ENCODE measurements around the gene FAM184B. TPM values are rescaled to one million over a fixed set of nuclear protein-coding genes. Genes with fewer than 3 reads are reported as not detected.

The FAM184B gene
- polyA plus RNA-seq, 2 of the 4 experiments (the other 2 are of a cell fraction): not detected

DNA sequence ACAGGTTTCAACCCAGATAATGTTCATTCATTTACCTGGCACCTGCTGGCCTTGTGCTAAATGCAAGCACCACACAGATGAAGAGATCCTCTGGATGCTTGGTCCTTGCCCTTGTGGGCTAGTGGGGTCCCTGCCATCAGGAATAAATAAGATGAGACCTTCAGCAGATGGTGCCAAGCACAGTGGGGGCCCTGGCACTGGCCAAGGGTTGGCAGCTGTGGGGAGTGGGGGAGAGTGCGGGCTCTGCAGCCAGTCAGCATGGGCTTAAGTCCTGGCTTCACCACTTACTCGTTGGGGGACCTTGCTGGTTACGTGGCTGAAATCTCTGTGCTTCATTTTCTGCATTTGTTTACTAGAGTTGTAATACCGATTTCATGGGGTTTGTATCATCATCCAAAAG lies 197.5 kb downstream of the FAM184B start (continued):
- TF ChIP-seq SMC3 (IDR thresholded peaks at IDR 0.05) (no peak), RARB (CRISPR knock-in tag; IDR thresholded peaks at IDR 0.05) (no peak), JUNB (IDR thresholded peaks at IDR 0.05) (no peak), HDAC2 (IDR thresholded peaks at IDR 0.05) (no peak), HOXB5 (CRISPR knock-in tag; IDR thresholded peaks at IDR 0.05) (no peak)

DNA sequence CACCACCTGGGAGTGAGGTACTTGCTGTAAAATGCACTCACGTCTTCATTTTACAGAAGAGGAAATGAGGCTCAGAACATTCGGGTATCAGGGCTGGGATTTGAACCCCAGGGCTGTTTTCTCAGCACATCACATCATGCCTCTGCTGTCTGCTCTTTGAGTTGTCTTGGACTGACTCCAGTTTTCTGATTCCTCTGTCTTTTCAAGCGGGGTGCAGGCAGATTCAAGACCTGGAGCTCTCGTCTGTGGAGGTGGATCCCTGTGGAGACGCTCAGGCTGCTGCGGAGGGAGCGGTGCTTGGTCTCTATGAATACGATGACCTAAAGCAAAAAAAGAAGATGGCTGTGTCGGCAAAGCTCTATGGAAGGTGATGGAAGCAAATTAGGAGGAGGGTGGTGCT lies 198.1 kb downstream of the FAM184B start:
- DNase-seq (ENCODE audit: low read depth in 1 of 2, low spot score in 1 of 2): no peak
- Histone ChIP-seq H3K4me2 (no peak overlapping the region), H3K9me3 (no peaks in the 10 kb centered on the region), H3K4me3 (no peak overlapping the region), H3K27ac (no peak overlapping the region), H3K4me1 (peaks cover 4% of the 10 kb centered on the region; the same call in 1 of the 3 replicates)
- 88% methylated on average over 9 of the region's 9 CpGs for WGBS (ENCODE audit: missing lambda C conversion rate)
- ATAC-seq: no peak
- TF ChIP-seq ZNF302 (CRISPR knock-in tag; IDR thresholded peaks at IDR 0.05) (no peak), POLR2AphosphoS2 (conservative IDR thresholded peaks at IDR 0.05; ENCODE audit: low read length) (no peak), HOXB13 (CRISPR knock-in tag; IDR thresholded peaks at IDR 0.05; ENCODE audit: low read depth) (no peak), CTCF (IDR thresholded peaks at IDR 0.05) (no peak), ZSCAN20 (CRISPR knock-in tag; IDR thresholded peaks at IDR 0.05) (no peak), HOXB5 (CRISPR knock-in tag; IDR thresholded peaks at IDR 0.05) (no peak), TP53 (CRISPR knock-in tag; IDR thresholded peaks at IDR 0.05) (no peak), ESRRA (IDR thresholded peaks at IDR 0.05; ENCODE audit: borderline replicate concordance, low read length) (no peak), ATOH8 (CRISPR knock-in tag; IDR thresholded peaks at IDR 0.05; ENCODE audit: low read depth) (no peak), POLR2A (IDR thresholded peaks at IDR 0.05; ENCODE audit: low read length) (no peak), HES2 (IDR thresholded peaks at IDR 0.05) (no peak), KDM1A (IDR thresholded peaks at IDR 0.05; ENCODE audit: low read depth) (no peak), NPAS2 (CRISPR knock-in tag; IDR thresholded peaks at IDR 0.05; ENCODE audit: borderline replicate concordance) (no peak), PHF8 (IDR thresholded peaks at IDR 0.05; ENCODE audit: borderline replicate concordance, low read depth) (no peak), EP300 (IDR thresholded peaks at IDR 0.05) (no peak), MAZ (IDR thresholded peaks at IDR 0.05; ENCODE audit: borderline replicate concordance, low read depth, low read length) (no peak), HOXA7 (CRISPR knock-in tag; IDR thresholded peaks at IDR 0.05) (no peak)
- TF ChIP-seq, protein P1, sequence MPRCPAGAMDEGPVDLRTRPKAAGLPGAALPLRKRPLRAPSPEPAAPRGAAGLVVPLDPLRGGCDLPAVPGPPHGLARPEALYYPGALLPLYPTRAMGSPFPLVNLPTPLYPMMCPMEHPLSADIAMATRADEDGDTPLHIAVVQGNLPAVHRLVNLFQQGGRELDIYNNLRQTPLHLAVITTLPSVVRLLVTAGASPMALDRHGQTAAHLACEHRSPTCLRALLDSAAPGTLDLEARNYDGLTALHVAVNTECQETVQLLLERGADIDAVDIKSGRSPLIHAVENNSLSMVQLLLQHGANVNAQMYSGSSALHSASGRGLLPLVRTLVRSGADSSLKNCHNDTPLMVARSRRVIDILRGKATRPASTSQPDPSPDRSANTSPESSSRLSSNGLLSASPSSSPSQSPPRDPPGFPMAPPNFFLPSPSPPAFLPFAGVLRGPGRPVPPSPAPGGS (IDR thresholded peaks at IDR 0.05): no peak
- TF ChIP-seq, protein P2, sequence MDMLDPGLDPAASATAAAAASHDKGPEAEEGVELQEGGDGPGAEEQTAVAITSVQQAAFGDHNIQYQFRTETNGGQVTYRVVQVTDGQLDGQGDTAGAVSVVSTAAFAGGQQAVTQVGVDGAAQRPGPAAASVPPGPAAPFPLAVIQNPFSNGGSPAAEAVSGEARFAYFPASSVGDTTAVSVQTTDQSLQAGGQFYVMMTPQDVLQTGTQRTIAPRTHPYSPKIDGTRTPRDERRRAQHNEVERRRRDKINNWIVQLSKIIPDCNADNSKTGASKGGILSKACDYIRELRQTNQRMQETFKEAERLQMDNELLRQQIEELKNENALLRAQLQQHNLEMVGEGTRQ (IDR thresholded peaks at IDR 0.05): no peak
- no peak for FAIRE-seq
- POLR2A ChIA-PET: no interaction called here
- CTCF ChIA-PET: interaction anchor here (0.7 kb wide), 1 partner anchor 34 kb away, joined by 3 read pairs; no protein-coding TSS in a partner anchor
